Esophagus muscularis mucosa (tissue), 4 donors: ENCODE data around the gene MAGI2. TPM values are rescaled to one million over a fixed set of nuclear protein-coding genes. Genes with fewer than 3 reads are reported as not detected.

Experiments used
- DNase-seq: peaks from one replicate; pipeline ENCODE4 v3.0.0-alpha.2; 2017; ENCODE audit errors: extremely low spot score
- H3K27ac ChIP-seq, 4 donors: fragments of 200-600 bp; sonication (generic); replicated peaks in 1 of 4; 1 replicate in 3 of 4; 2 replicates in 1 of 4; pipeline ENCODE4 v1.5.1; 2016 to 2019; ENCODE audit warnings: mild to moderate bottlenecking in 1 of 4
- H3K27me3 ChIP-seq, 4 donors: fragments of 200-600 bp; sonication (generic); one replicate each; pipeline versions ENCODE4 v1.5.1 to v1.6.0; 2016 to 2019
- H3K36me3 ChIP-seq, 4 donors: fragments of 200-600 bp; sonication (generic); one replicate each; pipeline ENCODE4 v1.5.1; 2016 to 2019
- H3K4me1 ChIP-seq, 4 donors: fragments of 200-600 bp; sonication (generic); one replicate each; pipeline ENCODE4 v1.5.1; 2016 to 2019
- H3K4me3 ChIP-seq, 4 donors: fragments of 200-600 bp; sonication (generic); 1 replicate in 2 of 4; 2 replicates in 2 of 4; pipeline ENCODE4 v1.5.1; 2016 to 2019; ENCODE audit warnings: mild to moderate bottlenecking in 4 of 4, moderate library complexity in 1 of 4
- H3K9me3 ChIP-seq, 4 donors: fragments of 200-600 bp; sonication (generic); 1 replicate in 3 of 4; 2 replicates in 1 of 4; pipeline ENCODE4 v1.5.1; 2016 to 2019
- CTCF ChIP-seq, 3 experiments: fragments of 200-600 bp in 2 of 3; fragments of 450-650 bp in 1 of 3; sonication (generic) in 2 of 3; IDR thresholded peaks; one replicate each; pipeline ENCODE4 v1.5.1; 2017 to 2019; ENCODE audit warnings: antibody characterized with exemption in 3 of 3, mild to moderate bottlenecking in 2 of 3, moderate library complexity in 1 of 3
- EP300 ChIP-seq: sonication (generic); formaldehyde crosslinking; IDR thresholded peaks from one replicate; pipeline ENCODE4 v1.6.1; 2017; ENCODE audit warnings: antibody characterized with exemption
- POLR2A ChIP-seq: fragments of 450-650 bp; IDR thresholded peaks from one replicate; pipeline ENCODE4 v1.6.1; 2017; ENCODE audit warnings: antibody characterized with exemption, moderate library complexity, mild to moderate bottlenecking, low read depth
- POLR2AphosphoS5 ChIP-seq, 2 donors: sonication (generic); formaldehyde crosslinking; IDR thresholded peaks; one replicate each; pipeline ENCODE4 v1.6.1; 2017; ENCODE audit warnings: antibody characterized with exemption in 2 of 2
- WGBS: methylation state at CpG from one replicate; pipeline ENCODE4 v1.1.5; 2018; 5-methylcytosine and 5-hydroxymethylcytosine counted together
- intact Hi-C: fragments of 100-400 bp; cut with DNase I; formaldehyde crosslinking; loops from one replicate; pipeline ENCODE4 v1.15.1; 2023
- total RNA-seq, 4 donors: library from RNA; depleted of rRNA; stranded (reverse); fragments of >200 nt; gene quantifications; one replicate each; pipeline versions ENCODE4 v1.1.0 to v1.2.1, GENCODE V29; 2016

The MAGI2 gene
- total RNA-seq, 4 donors from 2014 or later, result 14.4 to 22.3 (median 21.2) TPM

GRCh38 chr7:78038465-78039080, 1414.9 kb downstream of the MAGI2 start:
- 83% methylated on average over 7 of the region's 7 CpGs for WGBS
- intact Hi-C loops, result no loop called here
- Histone ChIP-seq H3K27ac (no peak overlapping the region), H3K27me3 (no peaks in the 10 kb centered on the region), H3K4me3 (no peak overlapping the region), H3K36me3 (no peaks in the 10 kb centered on the region), H3K4me1 (peaks cover 0 to 9% (median 9%) of the 10 kb centered on the region in 4 donors), H3K9me3 (no peaks in the 10 kb centered on the region)
- no peak for TF ChIP-seq POLR2AphosphoS5 (IDR thresholded peaks at IDR 0.05)
- TF ChIP-seq POLR2A, result no peak
- DNase-seq, result no peak

- peaks cover 0 to 9% (median 9%) of the 10 kb centered on the region in 4 donors for H3K4me1 ChIP-seq
- no peaks in the 10 kb centered on the region for H3K27me3 ChIP-seq
- intact Hi-C loops, result no loop called here
- H3K36me3 ChIP-seq, result no peaks in the 10 kb centered on the region
- no peak overlapping the region for H3K4me3 ChIP-seq
- no peak for DNase-seq
- H3K9me3 ChIP-seq, result no peaks in the 10 kb centered on the region
- WGBS, result 89% methylated on average over 2 of the region's 4 CpGs
- TF ChIP-seq POLR2AphosphoS5 (IDR thresholded peaks at IDR 0.05) (no peak), EP300 (no peak), CTCF (IDR thresholded peaks at IDR 0.05) (no peak)
- H3K27ac ChIP-seq, result no peak overlapping the region
These were observed 1415.9 kb downstream of the MAGI2 start for GRCh38 chr7:78037603-78038002.

- intact Hi-C loops, result no loop called here
- 82% methylated on average over 1 of the region's 1 CpG for WGBS
- Histone ChIP-seq H3K4me3 (no peak overlapping the region), H3K27ac (no peak overlapping the region), H3K9me3 (no peaks in the 10 kb centered on the region), H3K4me1 (no peaks in the 10 kb centered on the region), H3K27me3 (no peaks in the 10 kb centered on the region), H3K36me3 (no peaks in the 10 kb centered on the region)
- no peak for TF ChIP-seq EP300
- TF ChIP-seq CTCF (IDR thresholded peaks at IDR 0.05), result no peak
- no peak for TF ChIP-seq POLR2A
- TF ChIP-seq POLR2AphosphoS5 (IDR thresholded peaks at IDR 0.05), result no peak
- DNase-seq, result no peak
These were observed 1420.1 kb downstream of the MAGI2 start for GRCh38 chr7:78033410-78033809.

- intact Hi-C loops, result no loop called here
These were observed 1427.0 kb downstream of the MAGI2 start for GRCh38 chr7:78026492-78026891.

GRCh38 chr7:78024591-78024990, 1428.9 kb downstream of the MAGI2 start:
- Histone ChIP-seq H3K4me3 (no peak overlapping the region), H3K36me3 (no peaks in the 10 kb centered on the region), H3K9me3 (no peaks in the 10 kb centered on the region), H3K4me1 (peaks cover 7 to 13% (median 12%) of the 10 kb centered on the region in 4 donors), H3K27me3 (no peaks in the 10 kb centered on the region), H3K27ac (no peak overlapping the region)
- intact Hi-C loops, result no loop called here
- DNase-seq, result no peak
- WGBS, result 81% methylated on average over 2 of the region's 2 CpGs
- TF ChIP-seq POLR2AphosphoS5 (IDR thresholded peaks at IDR 0.05) (no peak), EP300 (no peak)

More at GRCh38 chr7:78026492-78026891, 1427.0 kb downstream of the MAGI2 start:
- H3K9me3 ChIP-seq, result no peaks in the 10 kb centered on the region
- no peak for DNase-seq
- no peak overlapping the region for H3K27ac ChIP-seq
- no peak overlapping the region for H3K4me3 ChIP-seq
- H3K27me3 ChIP-seq, result no peaks in the 10 kb centered on the region
- 93% methylated on average over 5 of the region's 5 CpGs for WGBS
- no peaks in the 10 kb centered on the region for H3K36me3 ChIP-seq
- no peak for TF ChIP-seq CTCF (IDR thresholded peaks at IDR 0.05)
- TF ChIP-seq POLR2A, result no peak
- TF ChIP-seq POLR2AphosphoS5 (IDR thresholded peaks at IDR 0.05), result no peak
- TF ChIP-seq EP300, result no peak
- H3K4me1 ChIP-seq, result no peaks in the 10 kb centered on the region

GRCh38 chr7:78023191-78023590, 1430.3 kb downstream of the MAGI2 start:
- 74% methylated on average over 4 of the region's 4 CpGs for WGBS
- no peaks in the 10 kb centered on the region for H3K27me3 ChIP-seq
- peaks cover 15 to 22% (median 21%) of the 10 kb centered on the region in 4 donors for H3K4me1 ChIP-seq
- intact Hi-C loops, result no loop called here
- no peak for TF ChIP-seq EP300
- TF ChIP-seq CTCF (IDR thresholded peaks at IDR 0.05), result no peak
- no peak for TF ChIP-seq POLR2A
- no peak for TF ChIP-seq POLR2AphosphoS5 (IDR thresholded peaks at IDR 0.05)
- no peak for DNase-seq
- H3K27ac ChIP-seq, result no peak overlapping the region
- no peak overlapping the region for H3K4me3 ChIP-seq
- no peaks in the 10 kb centered on the region for H3K36me3 ChIP-seq
- no peaks in the 10 kb centered on the region for H3K9me3 ChIP-seq
